Neutrophil (primary cell): ENCODE results near the gene ASPSCR1.

Experiments
- H3K27ac ChIP-seq: fragments of 200-600 bp; sonication (generic); 2 replicates; pipeline ENCODE4 v1.5.1; 2016; ENCODE audit warnings: mild to moderate bottlenecking, moderate library complexity
- H3K27me3 ChIP-seq: fragments of 200-600 bp; sonication (generic); 2 replicates; pipeline ENCODE4 v1.6.0; 2016; ENCODE audit warnings: mild to moderate bottlenecking
- H3K36me3 ChIP-seq: fragments of 200-600 bp; sonication (generic); 2 replicates; pipeline ENCODE4 v1.5.1; 2017
- H3K4me1 ChIP-seq, 2 experiments: fragments of 200-600 bp in 1 of 2; sonication (generic) in 1 of 2; 1 replicate in 1 of 2; 2 replicates in 1 of 2; pipeline versions ENCODE4 v1.5.1 to v1.6.1; 2013 to 2016; ENCODE audit warnings: low read depth in 1 of 2, low read length in 1 of 2, mild to moderate bottlenecking in 1 of 2, moderate library complexity in 1 of 2; ENCODE audit not compliant: control insufficient read depth in 1 of 2, insufficient read depth in 1 of 2
- H3K4me3 ChIP-seq, 2 experiments: fragments of 200-600 bp in 1 of 2; sonication (generic) in 1 of 2; 1 replicate in 1 of 2; 2 replicates in 1 of 2; pipeline ENCODE4 v1.5.1; 2013 to 2016; ENCODE audit warnings: low read depth in 1 of 2, low read length in 1 of 2, mild to moderate bottlenecking in 1 of 2, moderate library complexity in 1 of 2
- H3K9me3 ChIP-seq: fragments of 200-600 bp; sonication (generic); 2 replicates; pipeline ENCODE4 v1.5.1; 2016
- CTCF ChIP-seq: fragments of 200-600 bp; sonication (generic); IDR thresholded peaks from 2 replicates; pipeline ENCODE4 v1.5.1; 2016; ENCODE audit warnings: antibody characterized with exemption

ASPSCR1 gene

DNA sequence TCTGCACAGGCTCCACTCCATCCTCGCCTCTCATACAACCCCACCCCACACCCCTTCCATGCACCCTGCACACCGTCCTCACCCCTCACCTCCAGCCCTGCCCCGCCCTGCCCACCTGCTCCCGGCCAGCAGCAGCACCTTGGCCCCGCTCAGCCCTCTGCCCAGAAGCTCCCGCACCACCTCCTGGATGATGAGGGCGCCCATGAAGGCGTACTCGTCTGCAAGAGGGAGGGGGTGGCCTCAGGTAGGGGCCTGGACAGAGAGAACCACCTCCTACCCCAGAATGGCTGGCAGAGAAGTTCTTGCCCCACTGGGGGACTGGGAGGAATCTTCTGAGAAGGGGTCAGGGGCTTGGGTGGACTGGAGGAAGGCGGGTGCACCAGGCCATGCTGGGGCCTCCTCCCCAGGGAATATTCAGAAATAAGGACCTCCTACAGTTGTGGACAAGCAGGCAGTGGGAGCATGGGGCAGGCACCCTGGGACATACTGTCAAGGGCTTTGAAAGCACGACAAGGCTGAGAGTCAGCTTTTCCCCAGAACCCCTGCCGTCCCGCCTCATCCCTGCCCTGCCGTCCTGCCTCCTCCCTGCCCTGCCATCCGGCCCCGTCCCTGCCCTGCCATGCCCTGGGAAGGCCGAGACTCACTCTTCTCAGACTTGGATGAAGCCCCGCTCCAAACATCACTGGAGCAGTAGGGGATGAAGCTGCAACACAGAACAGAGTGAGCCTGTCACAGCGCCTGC lies 19.6 kb upstream of the ASPSCR1 start:
- Histone ChIP-seq H3K36me3 (no peaks in the 10 kb centered on the region), H3K27me3 (peaks cover 67% of the 10 kb centered on the region), H3K9me3 (no peaks in the 10 kb centered on the region), H3K27ac (no peak overlapping the region), H3K4me3 (no peak overlapping the region), H3K4me1 (peaks cover 9 to 19% of the 10 kb centered on the region in 2 experiments)
- no peak for TF ChIP-seq CTCF

DNA sequence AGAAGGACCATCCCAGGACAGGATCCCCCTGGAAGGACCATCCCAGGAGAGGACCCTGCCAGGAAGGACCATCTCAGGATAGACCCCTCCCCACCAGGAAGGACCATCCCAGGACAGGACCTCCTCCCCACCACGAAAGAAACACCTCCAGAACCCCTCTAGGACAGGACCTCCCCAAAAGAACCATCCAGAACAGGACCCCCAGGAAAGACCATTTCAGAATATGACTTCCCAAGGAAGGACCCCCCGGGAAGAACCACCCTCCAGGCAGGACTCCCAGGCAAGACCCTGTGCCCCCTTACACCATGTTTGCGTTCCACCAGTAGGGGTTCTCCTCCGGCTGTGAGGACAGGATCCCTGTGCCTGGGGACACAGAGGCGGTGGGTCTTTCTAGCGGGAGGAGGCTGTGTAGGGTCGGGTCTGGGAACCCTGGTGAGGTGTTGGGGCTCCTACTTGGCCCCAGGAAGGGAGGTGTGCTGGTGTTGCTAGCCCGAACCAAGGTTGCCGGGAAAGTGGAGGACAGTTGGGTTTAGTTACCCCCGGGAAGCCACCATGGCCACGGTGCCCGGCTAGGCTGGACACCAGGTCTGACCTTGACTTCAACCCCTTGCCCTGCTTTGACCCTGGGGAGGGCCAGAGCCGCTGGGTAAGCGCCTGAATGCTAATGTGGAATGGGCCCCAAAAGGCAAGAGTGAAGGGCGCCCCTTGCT lies 18.6 kb upstream of the ASPSCR1 start:
- H3K4me1 ChIP-seq, result peaks cover 9 to 19% of the 10 kb centered on the region in 2 experiments
- H3K27me3 ChIP-seq, result peaks cover 73% of the 10 kb centered on the region
- H3K27ac ChIP-seq, result no peak overlapping the region
- no peak for TF ChIP-seq CTCF
- H3K4me3 ChIP-seq, result peak overlapping the region in 1 of 2 experiments; percentile 63
- no peaks in the 10 kb centered on the region for H3K9me3 ChIP-seq
- no peaks in the 10 kb centered on the region for H3K36me3 ChIP-seq

- Histone ChIP-seq H3K4me3 (peak overlapping the region; percentile 53 to 63), H3K36me3 (no peaks in the 10 kb centered on the region), H3K9me3 (no peaks in the 10 kb centered on the region), H3K4me1 (peaks cover 9 to 19% of the 10 kb centered on the region in 2 experiments), H3K27me3 (peaks cover 81% of the 10 kb centered on the region), H3K27ac (no peak overlapping the region)
- TF ChIP-seq CTCF, result peak; percentile 90
Measured at GRCh38 chr17:81959362-81960129, 17.9 kb upstream of the ASPSCR1 start.

DNA sequence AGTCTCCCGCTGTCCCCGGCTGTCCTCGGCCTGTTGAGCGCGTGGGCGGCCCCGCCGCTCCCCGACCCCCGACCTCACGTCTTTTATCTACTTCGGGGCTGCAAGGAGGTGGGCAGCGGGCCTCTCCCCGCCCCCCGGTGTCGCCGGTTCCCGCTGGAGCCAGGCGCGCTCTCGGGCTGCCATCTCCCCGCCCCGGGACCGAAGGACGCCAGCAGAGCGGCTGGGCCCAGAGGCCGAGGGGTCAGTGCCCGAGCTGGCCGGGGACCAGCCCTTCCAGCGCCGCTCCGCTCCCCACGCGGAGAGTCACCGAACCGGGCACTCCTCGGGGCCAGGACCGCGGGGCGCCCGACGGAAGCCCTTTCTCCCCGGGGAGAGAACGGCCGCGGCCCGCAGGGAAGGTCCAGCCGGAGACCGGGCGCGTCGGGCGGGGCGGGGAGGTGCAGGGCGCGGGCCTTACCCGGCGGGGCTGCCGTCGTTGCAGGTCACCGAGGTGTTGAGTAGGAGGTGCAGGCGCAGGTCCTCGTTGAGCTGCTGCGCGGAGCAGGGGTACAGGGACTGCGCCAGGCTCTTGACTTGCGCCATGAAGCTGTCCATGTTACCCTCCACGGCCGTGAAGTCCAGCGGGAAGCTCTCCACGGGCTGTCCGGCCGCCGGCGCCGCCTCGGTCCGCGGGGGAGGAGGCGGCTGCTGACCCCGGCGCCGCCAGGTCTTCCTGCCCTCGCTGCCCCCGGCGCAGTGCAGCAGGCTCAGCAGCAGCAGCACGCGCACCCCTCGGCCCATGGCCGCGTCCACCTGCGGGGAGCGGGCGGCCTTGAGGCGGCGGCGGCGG lies 17.1 kb upstream of the ASPSCR1 start:
- no peak overlapping the region for H3K27ac ChIP-seq
- no peak for TF ChIP-seq CTCF
- no peaks in the 10 kb centered on the region for H3K36me3 ChIP-seq
- H3K4me1 ChIP-seq, result peaks cover 9 to 19% of the 10 kb centered on the region in 2 experiments
- H3K27me3 ChIP-seq, result peaks cover 89% of the 10 kb centered on the region
- peak overlapping the region; percentile 53 to 63 for H3K4me3 ChIP-seq
- H3K9me3 ChIP-seq, result no peaks in the 10 kb centered on the region

DNA sequence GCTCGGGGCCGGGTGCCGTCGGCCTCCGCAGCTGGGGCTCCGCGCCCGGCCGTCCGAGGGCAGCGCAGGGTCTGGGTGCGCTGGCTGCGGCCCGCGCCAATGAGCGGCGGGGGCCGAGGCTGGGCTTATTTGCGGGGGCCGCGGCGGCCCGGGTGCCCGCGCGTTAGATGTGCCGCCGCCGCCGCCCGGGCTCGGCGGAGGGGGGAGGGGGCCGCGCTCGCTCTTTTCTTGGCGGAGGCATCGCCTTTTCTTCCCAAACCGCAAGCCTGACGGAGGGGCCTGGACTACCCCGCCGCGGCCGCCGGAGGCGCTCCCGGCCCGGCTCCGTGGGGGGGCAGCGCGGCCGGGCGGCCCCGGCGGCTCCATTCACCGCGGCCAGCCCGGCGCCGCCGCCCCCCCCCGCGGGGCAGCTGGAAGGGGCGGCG lies 16.3 kb upstream of the ASPSCR1 start, which contains the start of gene NOTUM:
Gene NOTUM (minus strand): TSS at position 101 of the 425 bp plus-strand sequence. CDS start 278 bp downstream, outside the sequence.
- Histone ChIP-seq H3K9me3 (no peaks in the 10 kb centered on the region), H3K4me1 (peaks cover 9 to 19% of the 10 kb centered on the region in 2 experiments), H3K27me3 (peaks cover 96% of the 10 kb centered on the region), H3K4me3 (peak within 1 kb of the TSS; percentile 53 to 63), H3K36me3 (no peaks in the 10 kb centered on the region), H3K27ac (no peak within 1 kb of the TSS)
- TF ChIP-seq CTCF, result no peak
